ENCODE results near the gene CLMN.

CLMN gene

GRCh38 chr14:95319312-95320077 is at the start of gene CLMN:
CLMN (minus strand) TSS chr14:95319908; CDS start chr14:95319792, 116 bp downstream.
- peak in 4 of 10 donors; percentile 42 to 91 (median 76) for DNase-seq
- intact Hi-C loops (cut with DNase I): loop anchor here (10.0 kb wide), 1 partner anchor 165 kb away; the partner anchor contains the start of gene DICER1

DNA sequence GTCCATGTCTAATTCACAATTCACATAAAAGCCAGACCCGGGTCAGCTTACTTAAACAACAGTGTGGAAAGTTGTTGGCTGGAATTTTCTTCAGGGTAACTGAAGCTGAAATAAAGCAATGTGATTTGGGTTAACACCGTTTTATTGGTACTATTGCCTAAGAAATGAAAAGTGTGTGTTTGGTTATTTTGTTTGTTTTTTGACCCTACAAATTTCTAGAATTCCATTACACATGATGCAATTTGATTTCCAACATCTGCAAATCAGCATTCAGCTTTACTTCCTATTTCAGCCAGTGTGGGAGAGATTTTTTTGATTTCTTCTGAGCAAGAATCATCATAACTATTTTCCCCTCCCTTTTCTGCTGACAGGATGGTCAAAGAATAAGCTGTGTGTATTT is 45.7 kb upstream of the CLMN start:
- no peak for DNase-seq
- intact Hi-C loops (cut with DNase I): no loop called here

- intact Hi-C loops (cut with DNase I): no loop called here
- no peak for DNase-seq
These were observed 44.9 kb upstream of the CLMN start for GRCh38 chr14:95364481-95365209.

DNA sequence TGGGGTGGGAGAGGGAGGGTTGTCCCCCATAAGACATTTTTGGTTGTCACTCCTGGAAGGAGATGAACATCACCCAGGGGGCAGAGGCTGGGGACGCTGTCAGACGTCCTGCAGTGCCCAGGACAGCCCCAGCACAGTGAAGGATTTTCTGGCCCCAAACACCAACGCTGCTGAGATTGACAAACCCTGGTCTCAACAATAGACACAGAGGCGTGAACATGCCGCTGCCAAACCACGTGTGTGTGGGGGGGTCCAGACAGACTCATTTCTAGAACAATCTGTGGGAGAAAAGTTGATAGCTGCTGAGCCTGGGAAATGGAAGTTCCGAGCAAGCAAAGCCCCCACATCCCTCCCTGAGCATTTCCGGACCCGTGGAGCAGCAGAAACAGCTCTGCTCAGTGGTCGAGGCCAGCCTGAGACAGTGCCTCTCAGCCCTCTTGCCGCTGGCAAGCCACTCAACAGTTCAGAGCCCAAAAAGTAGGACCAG is 43.8 kb upstream of the CLMN start:
- DNase-seq: no peak
- intact Hi-C loops (cut with DNase I): no loop called here

DNA sequence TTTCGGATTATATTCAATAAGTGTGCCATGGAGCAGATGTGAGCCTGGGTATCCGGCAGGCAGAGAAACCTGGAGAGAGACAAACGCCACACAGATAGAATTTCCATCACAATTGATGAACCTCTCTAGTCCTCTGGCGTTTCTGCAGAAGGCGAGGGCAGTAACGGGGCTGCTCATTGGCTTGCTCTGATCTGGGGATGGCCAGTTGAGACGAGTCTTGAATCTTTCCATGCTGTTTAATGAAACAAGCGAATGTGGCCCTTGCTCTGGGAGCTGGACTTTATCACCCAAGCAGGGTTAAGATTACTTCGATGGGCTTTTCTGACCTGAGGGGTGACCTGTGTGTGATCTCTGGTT is 42.4 kb upstream of the CLMN start:
- intact Hi-C loops (cut with DNase I): no loop called here

DNA sequence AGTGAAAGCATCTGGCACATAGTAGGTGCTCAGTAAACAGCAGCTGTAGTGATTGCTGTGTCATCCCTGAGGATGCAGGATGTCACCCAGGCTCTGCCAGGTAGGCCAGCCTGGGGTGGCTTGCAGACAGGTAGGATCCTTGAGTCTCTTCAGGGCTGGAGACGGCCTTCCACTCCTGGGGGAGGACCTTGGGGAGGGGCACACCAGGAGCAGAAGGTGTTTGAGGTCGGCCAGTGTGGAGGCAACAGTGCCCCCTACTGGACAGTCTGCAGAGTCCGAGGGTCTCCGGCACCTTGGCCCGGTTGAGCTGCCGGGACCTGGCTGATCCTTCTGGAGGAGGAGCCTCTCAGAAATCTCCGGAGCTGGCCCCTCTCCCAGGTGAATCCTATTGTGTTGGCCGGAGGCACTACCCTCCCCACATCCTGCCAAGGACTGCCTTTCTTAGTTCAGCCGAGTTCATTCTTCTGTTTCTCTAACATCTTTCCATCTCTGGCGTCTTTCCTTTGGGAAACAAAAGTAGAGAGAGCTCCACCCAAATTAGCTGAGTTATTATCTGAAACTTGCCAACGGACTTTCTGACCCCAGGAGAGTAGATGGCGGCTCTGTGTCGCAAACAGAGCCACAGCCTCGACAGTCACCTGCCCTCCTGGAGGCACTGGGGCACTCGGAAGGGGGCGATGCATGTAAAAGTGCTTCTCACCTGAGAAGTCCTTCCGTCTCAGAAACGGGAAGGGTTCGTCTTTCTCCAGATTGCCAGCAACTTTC is 41.8 kb upstream of the CLMN start:
- peak in 2 of 10 donors; percentile 12 to 47 for DNase-seq
- intact Hi-C loops (cut with DNase I): no loop called here

More for the DNA sequence above, 42.4 kb upstream of the CLMN start:
- no peak for DNase-seq

- intact Hi-C loops (cut with DNase I): no loop called here
These were observed 41.1 kb upstream of the CLMN start for GRCh38 chr14:95360828-95361227.

DNA sequence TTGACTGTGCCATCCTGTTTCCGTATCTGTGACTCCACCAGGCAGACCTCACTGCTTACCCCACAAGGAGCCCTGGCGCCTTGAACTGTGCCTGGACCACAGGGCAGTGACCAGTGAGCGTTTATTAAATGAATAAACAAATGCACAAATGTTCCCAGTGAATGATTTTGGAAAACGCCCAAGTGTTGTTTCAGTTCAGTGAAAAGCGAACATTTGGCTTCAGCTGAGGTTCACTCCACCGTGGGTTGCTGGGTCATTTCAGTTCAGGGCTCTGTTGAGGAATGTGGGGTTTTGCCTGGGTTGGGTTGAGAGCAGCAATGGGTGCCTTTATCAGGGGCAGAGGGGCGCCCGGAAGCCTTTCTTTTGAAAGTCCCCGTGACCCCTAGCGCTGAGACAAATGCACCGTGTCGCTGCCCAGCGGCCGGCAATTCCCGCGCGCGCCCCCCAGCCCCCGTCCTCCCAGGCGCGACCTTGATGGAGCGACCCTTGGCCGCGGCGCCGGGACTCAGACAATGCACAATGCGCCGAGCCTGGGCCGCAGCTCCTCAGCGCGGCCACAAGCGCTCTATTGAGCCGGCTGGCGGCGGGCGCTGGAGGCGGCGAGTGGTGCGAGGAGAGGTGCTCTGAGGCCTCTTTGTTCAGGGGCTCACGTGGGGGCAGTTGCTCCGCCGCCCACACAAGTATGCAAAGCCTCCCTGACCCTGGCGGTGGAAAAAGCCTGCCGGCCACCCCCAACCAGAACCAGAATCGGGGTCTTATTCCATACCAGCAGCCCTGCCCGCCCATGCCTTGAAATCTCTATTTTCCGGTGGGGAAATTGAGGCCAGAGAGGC is 40.5 kb upstream of the CLMN start:
- intact Hi-C loops (cut with DNase I): no loop called here
- DNase-seq: peak; percentile 63 to 96 (median 76)

More at GRCh38 chr14:95360828-95361227, 41.1 kb upstream of the CLMN start:
- no peak for DNase-seq

GRCh38 chr14:95356245-95356869 is 36.6 kb upstream of the CLMN start:
- no peak for DNase-seq
- intact Hi-C loops (cut with DNase I): no loop called here

DNA sequence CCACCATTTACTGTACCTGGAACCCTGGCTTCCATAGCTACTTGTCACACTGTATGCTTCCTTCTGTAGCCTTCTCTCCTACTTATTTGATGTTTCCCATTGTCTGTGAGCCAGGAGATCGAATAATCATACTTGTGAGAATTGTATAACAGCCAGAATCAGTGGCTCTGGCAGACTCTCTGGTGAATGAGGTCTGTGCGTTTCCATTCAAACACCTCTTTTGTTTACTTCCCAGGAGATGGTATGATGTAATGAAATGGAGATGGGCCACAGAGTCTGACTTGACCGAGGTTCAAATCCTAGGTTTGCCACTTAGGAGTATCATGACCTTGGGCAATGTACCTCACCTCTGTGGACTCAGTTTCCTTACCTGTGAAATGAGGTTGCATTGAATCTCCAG is 35.7 kb upstream of the CLMN start:
- no peak for DNase-seq
- intact Hi-C loops (cut with DNase I): no loop called here

DNA sequence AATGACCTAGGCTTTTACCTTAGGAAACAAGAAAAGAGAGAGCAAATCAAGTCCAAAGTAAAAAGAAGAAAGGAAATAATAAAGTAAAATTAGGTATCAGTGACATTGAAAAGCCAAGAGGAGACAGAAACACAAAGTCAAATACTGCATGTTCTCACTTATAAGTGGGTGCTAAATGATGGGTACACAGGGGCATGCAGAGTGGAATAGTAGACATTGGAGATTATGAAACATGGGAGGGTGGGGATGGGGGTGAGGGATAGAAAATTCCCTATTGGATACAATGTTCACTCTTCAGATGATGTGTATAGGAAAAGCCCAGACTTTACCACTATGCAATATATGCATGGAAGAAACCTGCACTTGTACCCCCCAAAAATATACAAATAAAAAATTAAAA is 35.1 kb upstream of the CLMN start:
- DNase-seq: no peak
- intact Hi-C loops (cut with DNase I): no loop called here

DNA sequence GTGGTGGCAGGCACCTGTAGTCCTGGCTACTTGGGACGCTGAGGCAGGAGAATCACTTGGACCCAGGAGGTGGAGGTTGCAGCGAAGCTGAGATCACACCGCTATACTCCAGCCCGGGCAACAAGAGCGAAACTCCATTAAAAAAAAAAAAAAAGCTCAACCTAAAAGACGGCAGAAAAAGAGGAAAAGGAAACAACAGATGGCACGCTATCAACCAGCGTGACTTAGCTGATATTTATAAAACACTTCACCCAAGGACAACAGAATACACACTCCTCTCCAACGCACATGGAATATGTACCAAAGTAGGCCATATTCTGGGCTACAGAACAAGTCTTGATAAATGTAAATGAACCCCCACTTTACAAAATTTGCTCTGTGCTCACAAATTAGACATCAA is 34.0 kb upstream of the CLMN start:
- no peak for DNase-seq
- intact Hi-C loops (cut with DNase I): no loop called here

GRCh38 chr14:95353007-95353406 is 33.3 kb upstream of the CLMN start:
- intact Hi-C loops (cut with DNase I): no loop called here
- no peak for DNase-seq

DNA sequence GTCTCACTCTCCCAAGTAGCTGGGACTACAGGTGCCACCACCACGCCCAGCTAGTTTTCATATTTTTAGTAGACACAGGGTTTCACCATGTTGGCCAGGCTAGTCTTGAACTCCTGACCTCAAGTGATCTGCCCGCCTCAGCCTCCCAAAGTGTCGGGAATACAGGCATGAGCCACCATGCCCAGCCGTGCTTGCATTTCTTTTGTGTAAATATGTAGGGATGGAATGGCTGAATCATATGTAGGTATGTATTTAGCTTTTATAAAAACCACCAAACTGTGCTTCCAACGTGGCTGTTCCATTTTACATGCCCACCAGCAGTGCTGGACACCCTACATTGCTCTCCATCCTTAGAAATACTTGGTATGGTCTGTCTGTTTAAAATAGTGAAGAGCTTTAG is 32.8 kb upstream of the CLMN start:
- intact Hi-C loops (cut with DNase I): no loop called here
- DNase-seq: no peak

DNA sequence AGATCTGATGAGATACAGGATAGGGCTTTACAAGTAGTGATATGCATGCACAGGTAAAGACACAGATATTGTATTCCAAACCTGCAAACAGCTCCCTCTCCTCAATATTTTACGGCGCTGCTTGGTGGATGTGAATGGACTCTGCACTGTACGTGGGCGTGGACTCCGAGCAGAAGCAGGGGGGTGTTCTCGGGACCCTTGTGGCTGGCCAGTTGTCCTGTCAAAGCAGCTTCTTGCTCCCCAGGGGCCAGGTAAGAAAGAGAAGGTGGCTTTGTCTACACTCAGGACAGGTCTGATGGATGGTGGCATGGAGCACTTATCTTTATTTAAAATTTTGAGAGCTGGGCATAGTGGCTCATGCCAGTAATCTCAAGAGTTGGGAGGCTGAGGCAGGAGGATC is 29.5 kb upstream of the CLMN start:
- intact Hi-C loops (cut with DNase I): no loop called here
- DNase-seq: no peak

GRCh38 chr14:95348395-95349080 is 28.8 kb upstream of the CLMN start:
- intact Hi-C loops (cut with DNase I): no loop called here
- no peak for DNase-seq

DNA sequence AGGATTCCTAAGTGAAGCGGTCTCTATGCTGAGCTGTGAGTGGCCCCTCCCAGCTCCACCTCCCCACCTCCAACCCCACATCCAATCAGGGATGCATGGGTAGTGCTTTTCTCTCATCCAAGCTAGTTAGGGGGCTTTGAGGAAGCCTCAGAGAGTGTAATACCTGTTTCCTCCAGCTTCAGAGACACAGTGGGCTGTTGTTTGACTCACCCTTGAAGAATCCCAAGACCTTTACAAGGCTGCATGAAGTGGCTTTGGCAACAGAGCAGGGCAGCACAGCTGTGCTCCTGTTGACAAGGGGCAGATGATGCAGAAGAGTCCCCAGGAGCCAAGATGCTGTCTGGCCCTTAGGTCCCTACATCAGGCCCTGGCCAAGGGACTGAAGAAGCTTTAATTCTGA is 27.1 kb upstream of the CLMN start:
- intact Hi-C loops (cut with DNase I): no loop called here
- DNase-seq: no peak

DNA sequence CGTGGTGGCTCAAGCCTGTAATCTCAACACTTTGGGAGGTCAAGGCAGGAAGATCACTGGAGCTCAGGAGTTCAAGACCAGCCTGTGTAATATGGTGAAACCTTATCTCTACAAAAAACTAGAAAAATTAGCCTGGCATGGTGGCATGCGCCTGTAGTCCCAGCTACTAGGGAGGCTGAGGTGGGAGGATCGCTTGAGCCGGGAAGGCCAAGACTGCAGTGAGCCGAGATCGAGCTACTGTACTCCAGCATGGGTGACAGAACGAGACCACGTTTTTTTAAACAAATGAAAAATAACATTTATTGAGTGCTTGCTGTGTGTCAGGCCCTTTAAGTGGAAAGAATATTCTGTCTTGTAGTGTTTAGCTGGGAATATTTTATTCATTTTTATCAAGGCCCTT is 26.6 kb upstream of the CLMN start:
- intact Hi-C loops (cut with DNase I): no loop called here
- no peak for DNase-seq

DNA sequence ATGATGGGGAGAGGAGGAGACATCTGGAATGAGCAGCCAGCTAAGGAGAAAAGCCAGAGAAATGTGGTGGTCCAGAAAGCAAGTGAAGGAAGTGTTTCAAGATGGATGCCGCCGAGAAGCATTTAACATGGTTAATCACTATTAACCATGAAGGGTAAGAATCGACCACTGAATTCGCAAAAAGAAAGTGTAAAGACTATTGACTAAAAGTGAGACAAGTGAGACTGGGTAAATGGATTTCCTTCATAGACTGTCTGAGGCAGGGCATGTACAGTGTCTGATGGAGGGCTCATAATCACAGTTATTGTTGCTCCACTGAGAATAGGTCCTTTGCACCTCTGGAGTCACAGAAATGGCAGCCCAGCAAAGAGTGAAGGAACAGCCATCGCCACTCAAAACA is 25.3 kb upstream of the CLMN start:
- intact Hi-C loops (cut with DNase I): no loop called here
- no peak for DNase-seq
